Measurements from ENCODE around the gene NINL. TPM values are rescaled to one million over a fixed set of nuclear protein-coding genes. Genes with fewer than 3 reads are reported as not detected.
"Not testable (repeated sequence)": the region's sequence is repeated elsewhere in the genome, so short reads cannot be mapped to it uniquely, and the experiment has no call there.

Gene NINL
- total RNA-seq (2014; rRNA removed; shearing (Covaris generic)) = 1.2 TPM in 1 of 2 replicates, not detected in the other

GRCh38 chr20:25584905-25585704 lies at the start of gene NINL:
Gene NINL (minus strand): TSS chr20:25585531. CDS start chr20:25526587, 58,944 bp downstream.
- no peak for DNase-seq (ENCODE audit: low spot score)

GRCh38 chr20:25632940-25633790 lies 47.8 kb upstream of the NINL start:
- no peak for DNase-seq (ENCODE audit: low spot score)

DNA sequence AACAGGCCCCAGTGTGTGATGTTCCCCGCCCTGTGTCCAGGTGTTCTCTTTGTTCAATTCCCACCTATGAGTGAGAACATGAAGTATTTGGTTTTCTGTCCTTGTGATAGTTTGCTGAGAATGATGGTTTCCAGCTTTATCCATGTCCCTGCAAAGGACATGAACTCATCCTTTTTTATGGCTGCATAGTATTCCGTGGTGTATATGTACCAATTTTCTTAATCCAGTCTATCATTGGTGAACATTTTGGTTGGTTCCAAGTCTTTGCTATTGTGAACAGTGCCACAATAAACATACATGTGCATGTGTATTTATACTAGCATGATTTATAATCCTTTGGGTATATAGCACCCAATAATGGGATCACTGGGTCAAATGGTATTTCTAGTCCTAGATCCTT lies 45.3 kb upstream of the NINL start:
- not testable (repeated sequence) for DNase-seq (ENCODE audit: low spot score)

DNA sequence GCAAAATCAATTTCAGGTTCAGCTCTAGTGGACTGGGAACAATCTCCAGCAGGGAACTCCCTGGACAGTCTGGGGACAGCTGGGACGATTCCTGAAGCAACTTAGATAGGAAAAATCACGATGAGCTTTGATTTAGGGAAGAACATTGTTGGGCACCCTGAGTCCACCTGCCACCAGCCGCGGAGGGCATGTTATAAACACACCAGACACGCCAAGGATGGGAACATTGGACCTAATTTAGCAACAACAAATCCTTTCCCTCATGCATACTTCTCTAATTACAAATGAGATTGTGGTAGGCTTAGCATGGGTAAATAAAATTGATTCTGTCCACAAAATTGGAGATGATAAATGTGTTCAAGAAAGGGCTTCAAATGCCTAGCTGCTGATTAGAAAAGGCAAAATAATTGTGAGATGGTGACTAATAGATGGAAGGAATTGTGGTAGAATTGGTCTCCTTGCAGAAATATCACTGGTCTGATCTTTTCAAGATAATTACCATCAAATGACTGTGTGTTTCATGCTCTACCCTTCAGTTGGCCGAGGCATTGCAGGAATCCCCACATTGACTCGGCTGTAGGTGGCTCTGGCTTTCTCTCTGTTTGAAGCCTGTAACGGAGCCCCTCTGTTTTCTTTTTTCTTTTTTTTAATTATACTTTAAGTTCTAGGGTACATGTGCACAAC lies 44.6 kb upstream of the NINL start:
- DNase-seq (ENCODE audit: low spot score) = no peak

- no peak for DNase-seq (ENCODE audit: low spot score)
Observed at GRCh38 chr20:25626779-25627178, 41.4 kb upstream of the NINL start.

DNA sequence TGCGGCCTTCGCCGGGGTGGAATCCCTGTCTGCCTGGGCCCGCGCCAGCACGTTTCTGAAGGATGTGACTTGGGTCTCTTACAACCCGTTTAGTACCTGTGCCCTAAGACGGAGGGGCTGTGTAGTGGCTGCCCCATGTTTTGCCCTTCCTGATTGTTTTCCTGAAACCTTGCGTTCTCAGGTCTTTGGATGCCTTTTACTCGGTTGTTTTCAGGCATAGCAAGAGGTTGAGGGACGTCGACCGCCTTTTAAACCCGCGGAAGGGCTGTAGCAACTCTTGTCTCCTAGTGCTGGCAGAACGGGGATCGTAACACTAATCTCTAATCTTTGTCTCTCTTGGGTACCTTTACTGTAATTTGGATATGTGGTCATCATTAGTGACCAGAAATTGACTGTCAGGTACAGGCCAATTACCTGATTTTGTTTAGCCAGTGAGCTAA lies 39.2 kb upstream of the NINL start:
- DNase-seq (ENCODE audit: low spot score) = no peak

GRCh38 chr20:25623736-25624499 lies 38.6 kb upstream of the NINL start, which contains the start of gene NANP:
Gene NANP (minus strand): TSS chr20:25624014. CDS start chr20:25623948, 66 bp downstream.
- DNase-seq (ENCODE audit: low spot score) = peak; percentile 100

- peak; percentile 71 for DNase-seq (ENCODE audit: low spot score)
Observed at GRCh38 chr20:25623225-25623735, 37.9 kb upstream of the NINL start.

GRCh38 chr20:25622450-25623224 lies 37.3 kb upstream of the NINL start:
- peak; percentile 28 for DNase-seq (ENCODE audit: low spot score)

DNA sequence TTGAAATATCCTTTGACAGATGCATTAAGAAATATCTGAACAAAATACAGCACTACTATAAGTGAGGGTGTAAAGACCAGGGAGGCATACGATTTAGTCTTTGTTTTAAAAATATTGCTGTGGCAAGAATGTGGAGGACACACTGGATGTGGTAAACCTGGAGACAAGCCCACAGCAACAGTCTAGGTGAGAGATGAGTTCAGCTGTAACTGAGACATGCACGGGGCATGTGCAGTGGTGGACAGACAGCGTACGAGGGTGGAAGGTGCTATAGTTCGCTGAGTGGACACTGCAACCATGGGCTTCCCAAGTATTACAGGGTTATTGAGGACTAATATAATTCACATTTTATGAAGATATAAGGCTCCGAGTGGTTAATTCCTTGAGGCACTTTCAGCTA lies 36.7 kb upstream of the NINL start:
- DNase-seq (ENCODE audit: low spot score) = no peak

DNA sequence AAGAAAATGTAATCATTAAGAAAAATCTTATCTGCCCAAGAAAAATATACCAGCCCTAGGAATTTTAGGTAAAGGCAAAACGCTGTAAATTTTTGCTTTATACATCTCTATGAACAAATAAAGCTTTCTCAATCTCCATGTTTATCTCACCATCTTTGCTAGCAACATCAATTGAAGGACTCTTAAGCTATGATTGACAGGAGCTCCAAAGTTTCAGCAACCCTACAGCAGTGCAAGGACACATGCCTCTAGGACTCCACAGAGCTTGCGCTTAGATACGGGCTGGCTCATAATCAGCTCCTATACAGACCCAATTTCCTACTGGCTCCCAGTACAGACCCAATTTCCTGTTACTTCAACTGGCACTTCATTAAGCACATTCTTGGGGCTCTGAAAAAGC lies 34.2 kb upstream of the NINL start:
- no peak for DNase-seq (ENCODE audit: low spot score)

- DNase-seq (ENCODE audit: low spot score) = no peak
Observed at GRCh38 chr20:25608774-25609173, 23.4 kb upstream of the NINL start.

DNA sequence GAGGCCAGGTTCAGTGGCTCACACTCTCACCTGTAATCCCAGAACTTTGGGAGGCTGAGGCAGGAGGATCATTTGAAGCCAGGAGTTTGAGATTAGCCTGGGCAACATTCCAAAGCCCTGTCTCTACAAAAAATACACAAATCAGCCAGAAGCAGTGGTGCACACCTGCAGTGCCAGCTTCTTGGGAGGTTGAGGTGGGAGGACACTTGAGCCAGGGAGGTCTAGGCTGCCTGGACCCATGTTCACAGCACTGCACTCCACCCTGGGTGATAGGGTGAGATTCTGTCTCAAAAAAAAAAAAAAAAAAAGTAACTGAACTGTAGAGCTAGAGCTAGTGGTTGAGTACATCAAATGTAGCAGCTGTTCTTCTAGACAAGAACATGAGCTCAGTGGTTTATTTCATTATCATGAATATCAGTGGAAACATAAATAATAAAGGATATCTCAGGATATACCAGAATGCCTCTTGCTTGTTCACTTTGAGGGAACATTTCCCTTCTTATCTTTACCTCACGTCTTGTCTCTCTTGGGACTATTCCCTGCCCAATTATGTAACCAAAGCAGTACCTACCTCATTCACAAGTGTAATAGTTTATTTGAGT lies 20.9 kb upstream of the NINL start:
- no peak for DNase-seq (ENCODE audit: low spot score)

- no peak for DNase-seq (ENCODE audit: low spot score)
Observed at GRCh38 chr20:25605148-25605547, 19.8 kb upstream of the NINL start.

DNA sequence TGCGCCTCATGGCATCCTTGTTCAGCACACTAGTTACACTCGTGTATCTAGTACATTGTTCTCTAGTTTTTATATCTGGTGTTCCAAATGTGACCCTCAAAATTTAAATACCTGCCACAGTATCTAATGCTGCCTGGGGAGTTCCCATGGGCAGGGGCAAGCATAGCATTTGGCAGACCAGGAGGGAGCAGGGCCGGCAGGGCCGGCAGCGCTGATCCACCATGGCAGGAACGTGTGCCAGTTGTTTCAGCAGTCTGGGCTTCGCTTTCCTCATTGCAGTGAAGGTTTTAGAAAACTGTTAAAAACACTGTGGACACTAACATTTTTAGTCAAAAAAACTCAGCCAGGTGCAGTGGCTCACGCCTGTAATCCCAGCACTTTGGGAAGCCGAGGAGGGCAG lies 19.3 kb upstream of the NINL start:
- no peak for DNase-seq (ENCODE audit: low spot score)

DNA sequence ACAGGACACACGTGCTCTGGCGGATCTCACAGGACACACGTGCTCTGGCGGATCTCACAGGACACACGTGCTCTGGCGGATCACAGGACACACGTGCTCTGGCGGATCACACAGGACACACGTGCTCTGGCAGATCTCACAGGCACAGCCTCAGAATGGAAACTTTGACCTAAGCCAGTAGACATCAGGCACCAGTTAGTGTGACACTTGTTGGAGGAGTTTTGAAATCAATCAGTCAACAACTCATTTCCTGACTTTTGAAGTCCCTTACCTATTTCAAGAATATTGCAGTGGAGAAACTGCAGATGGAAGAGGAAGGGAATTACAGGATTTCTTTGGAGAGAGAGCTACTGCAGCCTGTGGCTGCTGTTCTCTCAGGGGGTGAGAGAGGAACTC lies 17.6 kb upstream of the NINL start:
- DNase-seq (ENCODE audit: low spot score) = not testable (repeated sequence)

DNA sequence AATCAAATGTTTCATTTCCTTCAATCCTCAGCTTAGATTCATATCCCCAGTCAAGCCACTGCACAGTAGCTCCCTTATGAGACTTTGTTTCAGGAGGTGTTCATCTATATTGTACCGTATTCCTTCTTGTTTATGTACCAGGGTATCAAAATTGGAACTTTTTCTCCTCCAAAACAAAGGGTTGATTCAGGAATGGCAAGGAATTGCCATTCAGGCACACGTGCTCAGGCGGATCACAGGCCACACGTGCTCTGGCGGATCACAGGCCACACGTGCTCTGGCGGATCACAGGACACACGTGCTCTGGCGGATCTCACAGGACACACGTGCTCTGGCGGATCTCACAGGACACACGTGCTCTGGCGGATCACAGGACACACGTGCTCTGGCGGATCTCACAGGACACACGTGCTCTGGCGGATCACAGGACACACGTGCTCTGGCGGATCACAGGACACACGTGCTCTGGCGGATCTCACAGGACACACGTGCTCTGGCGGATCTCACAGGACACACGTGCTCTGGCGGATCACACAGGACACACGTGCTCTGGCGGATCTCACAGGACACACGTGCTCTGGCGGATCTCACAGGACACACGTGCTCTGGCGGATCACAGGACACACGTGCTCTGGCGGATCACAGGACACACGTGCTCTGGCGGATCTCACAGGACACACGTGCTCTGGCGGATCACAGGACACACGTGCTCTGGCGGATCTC lies 17.0 kb upstream of the NINL start:
- not testable (repeated sequence) for DNase-seq (ENCODE audit: low spot score)

GRCh38 chr20:25601659-25602058 lies 16.3 kb upstream of the NINL start:
- DNase-seq (ENCODE audit: low spot score) = no peak

- DNase-seq (ENCODE audit: low spot score) = no peak
Observed at GRCh38 chr20:25600632-25601031, 15.3 kb upstream of the NINL start.
